ENCODE measurements around the gene RARB.

RARB gene

GRCh38 chr3:25574172-25574765 lies 146.2 kb downstream of the RARB start:
- no peak for DNase-seq (ENCODE audit: low read depth in 2 of 3, low spot score in 2 of 3)

- no peak for DNase-seq (ENCODE audit: low read depth in 2 of 3, low spot score in 2 of 3)
These were observed 146.9 kb downstream of the RARB start for GRCh38 chr3:25575001-25575400.

GRCh38 chr3:25576146-25576545 lies 148.1 kb downstream of the RARB start:
- no peak for DNase-seq (ENCODE audit: low read depth in 2 of 3, low spot score in 2 of 3)

GRCh38 chr3:25576831-25577454 lies 148.9 kb downstream of the RARB start:
- no peak for DNase-seq (ENCODE audit: low read depth in 2 of 3, low spot score in 2 of 3)

- no peak for DNase-seq (ENCODE audit: low read depth in 2 of 3, low spot score in 2 of 3)
These were observed 150.0 kb downstream of the RARB start for GRCh38 chr3:25578059-25578458.

DNA sequence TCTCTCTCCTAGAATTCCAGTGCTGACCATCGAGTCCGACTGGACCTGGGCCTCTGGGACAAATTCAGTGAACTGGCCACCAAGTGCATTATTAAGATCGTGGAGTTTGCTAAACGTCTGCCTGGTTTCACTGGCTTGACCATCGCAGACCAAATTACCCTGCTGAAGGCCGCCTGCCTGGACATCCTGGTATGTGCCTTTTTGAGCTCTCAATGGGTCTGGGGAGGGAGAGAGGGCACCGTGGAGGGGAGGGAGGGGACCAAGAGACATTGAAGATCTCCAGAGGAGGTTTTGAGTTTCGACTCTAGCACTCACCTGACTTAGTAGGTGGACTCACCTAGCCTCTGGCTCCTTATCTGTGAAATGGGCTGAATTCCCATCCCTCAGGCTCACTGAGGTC lies 152.5 kb downstream of the RARB start:
- no peak for DNase-seq (ENCODE audit: low read depth in 2 of 3, low spot score in 2 of 3)

DNA sequence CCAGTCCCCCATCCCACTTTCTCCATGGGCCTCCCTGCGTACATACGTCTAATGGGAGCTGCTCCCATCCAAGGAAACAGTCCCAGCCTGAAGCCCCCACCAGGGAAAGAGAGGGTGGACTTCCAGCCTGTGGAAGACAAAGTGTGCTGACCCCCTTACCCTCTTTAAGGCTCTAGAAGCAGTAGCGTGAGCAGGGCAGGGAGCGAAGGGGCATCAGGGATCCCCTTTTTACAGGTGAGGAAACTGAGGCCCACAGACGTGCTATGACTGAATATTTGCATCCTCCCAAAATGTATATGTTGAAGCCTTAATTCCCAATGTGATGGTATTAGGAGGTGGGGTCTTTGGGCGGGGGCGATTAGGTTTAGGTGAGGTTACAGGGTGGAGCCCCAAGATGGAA lies 153.3 kb downstream of the RARB start:
- no peak for DNase-seq (ENCODE audit: low read depth in 2 of 3, low spot score in 2 of 3)

- DNase-seq (ENCODE audit: low read depth in 2 of 3, low spot score in 2 of 3): no peak
These were observed 153.8 kb downstream of the RARB start for GRCh38 chr3:25581823-25582222.

DNA sequence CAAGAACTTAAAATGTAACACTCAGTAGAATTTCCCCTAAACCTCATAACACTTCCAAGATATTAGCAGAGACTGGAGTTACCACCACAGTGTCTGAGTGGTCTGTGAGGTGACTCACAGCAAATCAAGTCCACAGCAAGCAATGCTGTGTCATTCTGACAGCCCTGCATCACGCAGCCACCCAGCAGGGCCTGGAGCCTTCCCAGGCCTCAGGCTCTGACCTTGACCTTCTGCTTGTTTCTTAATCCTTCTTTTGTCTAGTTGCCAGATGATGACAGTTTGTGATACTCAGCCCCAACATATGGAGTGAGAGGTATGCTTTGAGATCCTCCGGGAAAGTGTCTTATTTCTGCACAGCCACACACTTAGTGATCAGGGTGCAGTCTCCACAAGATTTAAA lies 154.2 kb downstream of the RARB start:
- no peak for DNase-seq (ENCODE audit: low read depth in 2 of 3, low spot score in 2 of 3)

GRCh38 chr3:25583343-25583742 lies 155.3 kb downstream of the RARB start:
- DNase-seq (ENCODE audit: low read depth in 2 of 3, low spot score in 2 of 3): no peak

GRCh38 chr3:25584011-25584789 lies 156.1 kb downstream of the RARB start:
- DNase-seq (ENCODE audit: low read depth in 2 of 3, low spot score in 2 of 3): no peak

DNA sequence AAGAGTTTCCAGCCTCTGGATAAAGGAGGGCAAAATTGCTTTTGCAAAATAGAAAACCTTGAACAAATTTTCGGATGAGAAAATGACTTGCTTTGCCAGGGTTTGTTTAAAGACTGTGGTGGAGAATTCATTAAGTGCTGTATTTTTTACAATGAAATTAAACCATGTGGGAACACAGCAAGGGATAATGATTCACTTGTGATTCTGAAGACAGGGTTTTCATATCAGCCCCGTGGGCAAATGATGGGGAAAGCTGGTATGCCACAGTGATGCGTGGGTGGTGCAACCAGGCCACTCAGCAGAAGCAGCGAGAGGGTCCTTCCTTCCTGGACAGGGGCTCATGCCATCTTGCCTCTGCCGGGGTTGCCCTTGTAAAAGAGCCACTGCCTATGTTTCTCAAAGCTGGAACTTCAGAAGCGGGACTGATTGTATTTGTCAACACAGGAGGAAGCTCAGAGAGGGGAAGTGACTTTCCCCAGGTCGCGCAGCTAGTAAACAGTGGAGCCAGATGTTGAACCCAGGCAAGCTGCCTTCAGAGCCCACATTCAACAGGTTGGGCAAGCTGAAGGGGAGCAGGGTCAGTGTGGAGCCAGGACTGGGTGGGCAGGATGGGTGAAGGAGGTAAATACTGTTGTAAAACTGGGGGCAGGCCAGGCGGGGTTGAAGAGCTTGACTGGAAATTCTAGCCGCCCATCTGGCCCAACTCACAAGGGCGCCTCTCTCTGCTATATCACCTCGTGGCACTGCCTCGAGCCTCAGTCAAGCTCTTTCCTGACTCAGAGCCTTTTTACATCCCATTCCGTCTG lies 157.5 kb downstream of the RARB start:
- no peak for DNase-seq (ENCODE audit: low read depth in 2 of 3, low spot score in 2 of 3)

- no peak for DNase-seq (ENCODE audit: low read depth in 2 of 3, low spot score in 2 of 3)
These were observed 158.1 kb downstream of the RARB start for GRCh38 chr3:25586167-25586505.

GRCh38 chr3:25586553-25586952 lies 158.5 kb downstream of the RARB start:
- DNase-seq (ENCODE audit: low read depth in 2 of 3, low spot score in 2 of 3): no peak

DNA sequence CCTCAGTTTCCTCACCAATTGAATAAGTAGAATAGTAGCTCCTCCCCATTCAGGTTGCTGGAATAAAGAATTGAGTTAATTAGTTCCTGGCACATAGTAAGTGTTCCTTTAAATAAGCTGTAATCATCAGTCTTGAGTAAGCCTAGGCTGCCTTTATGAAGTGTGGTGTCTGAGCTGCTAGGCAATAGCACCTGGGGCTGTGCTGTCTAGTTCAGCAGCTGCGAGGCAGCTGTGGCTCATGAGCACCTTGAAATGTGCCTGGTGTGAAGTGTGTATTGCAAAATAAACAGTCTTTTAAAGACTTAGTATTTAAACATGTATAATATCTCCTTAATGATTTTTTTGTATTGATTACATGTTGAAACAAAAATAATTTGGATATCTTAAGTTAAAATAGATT lies 159.0 kb downstream of the RARB start:
- DNase-seq (ENCODE audit: low read depth in 2 of 3, low spot score in 2 of 3): no peak

GRCh38 chr3:25587526-25587925 lies 159.5 kb downstream of the RARB start:
- no peak for DNase-seq (ENCODE audit: low read depth in 2 of 3, low spot score in 2 of 3)

GRCh38 chr3:25587975-25588374 lies 159.9 kb downstream of the RARB start:
- no peak for DNase-seq (ENCODE audit: low read depth in 2 of 3, low spot score in 2 of 3)

GRCh38 chr3:25588441-25589103 lies 160.5 kb downstream of the RARB start:
- DNase-seq (ENCODE audit: low read depth in 2 of 3, low spot score in 2 of 3): no peak

GRCh38 chr3:25589104-25589782 lies 161.2 kb downstream of the RARB start:
- no peak for DNase-seq (ENCODE audit: low read depth in 2 of 3, low spot score in 2 of 3)

DNA sequence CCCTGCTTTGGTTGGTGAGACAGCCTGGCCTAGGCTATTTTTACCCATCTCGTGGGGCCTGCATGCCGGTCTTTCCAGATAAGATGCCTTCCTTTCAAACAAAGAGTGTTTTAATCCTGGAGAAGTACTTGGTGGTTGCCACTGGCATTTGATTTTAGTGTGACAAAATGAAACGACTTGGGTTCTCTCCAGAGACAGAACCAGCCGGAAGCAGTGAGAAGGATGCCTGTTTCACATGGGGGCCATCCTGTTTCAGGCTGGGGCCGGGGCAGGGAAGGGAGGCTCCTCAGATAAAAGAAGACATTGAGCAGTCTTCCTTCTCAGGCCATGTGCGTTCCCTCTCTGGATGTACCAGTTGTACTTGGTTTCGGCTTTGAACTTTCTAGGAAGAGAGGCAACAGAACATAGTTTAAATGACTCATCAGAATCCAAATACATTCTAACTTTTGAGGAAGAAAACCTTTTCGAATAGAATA lies 161.8 kb downstream of the RARB start:
- no peak for DNase-seq (ENCODE audit: low read depth in 2 of 3, low spot score in 2 of 3)
